GM12878 (cell line): ENCODE results near the gene CCDC83. TPM values are rescaled to one million over a fixed set of nuclear protein-coding genes. Genes with fewer than 3 reads are reported as not detected.

Experiments used
- ATAC-seq: fragments of 200-7000 bp; cut with Tn5 transposase; 3 replicates; pipeline ENCODE4 v1.9.1; 2020; ENCODE audit warnings: mild to moderate bottlenecking, moderate library complexity
- BruUV-seq: library from RNA; stranded (reverse); fragments of 400-500 nt; replicated peaks from 2 replicates; lab custom pipeline; 2021; lab: Mats Ljungman, UMichigan
- CTCF ChIA-PET: fragments of 300-600 bp; sonication (Branson Sonifier 250); formaldehyde crosslinking; extraction: SDS; loops from one replicate; lab custom pipeline; 2021; ENCODE audit warnings: inconsistent platforms; lab: Yijun Ruan, JAX
- POLR2A ChIA-PET: fragments of 350-600 bp; formaldehyde crosslinking; extraction: SDS; loops from one replicate; lab custom pipeline; 2021; ENCODE audit warnings: inconsistent platforms; lab: Charles Lee
- RAD21 ChIA-PET: fragments of 300-600 bp; sonication (Branson Sonifier 250); formaldehyde crosslinking; loops from one replicate; lab custom pipeline; 2023; ENCODE audit warnings: antibody characterized with exemption; ENCODE audit not compliant: unreplicated experiment; lab: Charles Lee
- SMC1A ChIA-PET: fragments of 300-600 bp; sonication (Branson Sonifier 250); formaldehyde crosslinking; loops from one replicate; lab custom pipeline; 2023; ENCODE audit not compliant: unreplicated experiment, uncharacterized antibody; lab: Charles Lee
- DNase-seq: peaks from one replicate; pipeline ENCODE4 v3.0.0-alpha.2; 2011; ENCODE audit warnings: low read depth, low spot score
- FAIRE-seq: peaks from 3 replicates; lab custom pipeline; 2011; peaks lifted over from hg19 to GRCh38; lab: Jason Lieb, UNC
- H2AFZ ChIP-seq: 2 replicates; pipeline ENCODE4 v1.6.0; 2011; ENCODE audit warnings: low read depth, low read length, control low read depth; ENCODE audit not compliant: control insufficient read depth
- H3K27ac ChIP-seq: 2 replicates; pipeline ENCODE4 v1.5.1; 2011; ENCODE audit warnings: control low read depth; ENCODE audit not compliant: control insufficient read depth, insufficient read depth
- H3K27me3 ChIP-seq, 2 experiments: replicated peaks in 1 of 2; 2 replicates each; pipeline versions ENCODE4 v1.6.0 to v1.6.1; 2011; ENCODE audit warnings: low read length in 1 of 2; ENCODE audit not compliant: control insufficient read depth in 2 of 2, insufficient read depth in 2 of 2
- H3K36me3 ChIP-seq, 2 experiments: 2 replicates each; pipeline ENCODE4 v1.5.1; 2011; ENCODE audit warnings: low read length in 1 of 2; ENCODE audit not compliant: control insufficient read depth in 2 of 2, insufficient read depth in 2 of 2
- H3K4me1 ChIP-seq: 2 replicates; pipeline ENCODE4 v1.6.1; 2011; ENCODE audit warnings: mild to moderate bottlenecking, low read length, moderate library complexity, mixed read lengths; ENCODE audit not compliant: control insufficient read depth, insufficient read depth
- H3K4me2 ChIP-seq: 2 replicates; pipeline ENCODE4 v1.6.0; 2011; ENCODE audit warnings: control low read depth; ENCODE audit not compliant: control insufficient read depth, insufficient read depth
- H3K4me3 ChIP-seq: fragments of 200-600 bp; sonication (generic); 2 replicates; pipeline ENCODE4 v1.5.1; 2016
- H3K79me2 ChIP-seq: 2 replicates; pipeline ENCODE4 v1.6.0; 2011; ENCODE audit warnings: low read length; ENCODE audit not compliant: control insufficient read depth, insufficient read depth
- H3K9ac ChIP-seq: 2 replicates; pipeline ENCODE4 v1.8.0; 2011; ENCODE audit warnings: low read length, control low read depth, mixed read lengths; ENCODE audit not compliant: control insufficient read depth, insufficient read depth
- H3K9me3 ChIP-seq: replicated peaks from 3 replicates; pipeline ENCODE4 v1.5.1; 2011; ENCODE audit warnings: mild to moderate bottlenecking, low read length; ENCODE audit not compliant: control insufficient read depth, insufficient read depth
- H4K20me1 ChIP-seq: 2 replicates; pipeline ENCODE4 v1.6.0; 2011; ENCODE audit not compliant: control insufficient read depth, insufficient read depth
- CBX3 ChIP-seq: fragments of 200-600 bp; sonication (generic); IDR thresholded peaks from 2 replicates; pipeline ENCODE4 v1.6.1; 2016; ENCODE audit warnings: low read depth, borderline replicate concordance
- CEBPB ChIP-seq, 2 experiments: fragments of 150-350 bp in 1 of 2; IDR thresholded peaks; 2 replicates each; pipeline ENCODE4 v1.6.1; 2012 to 2014; ENCODE audit warnings: low read depth in 2 of 2, low read length in 2 of 2, borderline replicate concordance in 1 of 2, inconsistent platforms in 1 of 2
- CREM ChIP-seq: IDR thresholded peaks from 2 replicates; pipeline ENCODE4 v1.6.1; 2014; ENCODE audit warnings: antibody characterized with exemption, low read depth
- HDAC2 ChIP-seq: fragments of 200-600 bp; sonication (generic); IDR thresholded peaks from 2 replicates; pipeline ENCODE4 v1.6.1; 2017
- HDAC6 ChIP-seq: fragments of 200-600 bp; sonication (generic); IDR thresholded peaks from one replicate; pipeline ENCODE4 v1.8.0; 2017; ENCODE audit warnings: antibody characterized with exemption; ENCODE audit not compliant: unreplicated experiment
- HSF1 ChIP-seq: fragments of 150-350 bp; IDR thresholded peaks from 2 replicates; pipeline ENCODE4 v1.6.1; 2014; ENCODE audit warnings: mild to moderate bottlenecking, low read depth, low read length
- JUND ChIP-seq: IDR thresholded peaks from 2 replicates; pipeline ENCODE4 v1.6.1; 2012; ENCODE audit warnings: low read depth, mild to moderate bottlenecking, low read length, improper control_type of control experiment, moderate library complexity
- KAT2A ChIP-seq: conservative IDR thresholded peaks from 2 replicates; pipeline ENCODE4 v1.6.1; 2011; ENCODE audit warnings: low read depth, low read length; ENCODE audit not compliant: control insufficient read depth
- MEF2A ChIP-seq: IDR thresholded peaks from 2 replicates; pipeline ENCODE4 v1.6.1; 2011; ENCODE audit warnings: low read depth, mild to moderate bottlenecking, low read length, moderate library complexity; ENCODE audit not compliant: insufficient read depth
- MXI1 ChIP-seq: fragments of 150-350 bp; IDR thresholded peaks from 2 replicates; pipeline ENCODE4 v1.6.1; 2011; ENCODE audit warnings: low read depth, mild to moderate bottlenecking, inconsistent platforms, low read length, improper control_type of control experiment
- NKRF ChIP-seq: fragments of 450-650 bp; conservative IDR thresholded peaks from 2 replicates; pipeline ENCODE4 v1.6.1; 2017; ENCODE audit warnings: mild to moderate bottlenecking, moderate library complexity
- SIX5 ChIP-seq: IDR thresholded peaks from 2 replicates; pipeline ENCODE4 v1.6.1; 2011; ENCODE audit warnings: mild to moderate bottlenecking, low read depth, low read length, moderate library complexity; ENCODE audit not compliant: severe bottlenecking
- STAT3 ChIP-seq: IDR thresholded peaks from 2 replicates; pipeline ENCODE4 v1.6.1; 2011; ENCODE audit warnings: low read depth, low read length, improper control_type of control experiment
- USF1 ChIP-seq: IDR thresholded peaks from 2 replicates; pipeline ENCODE4 v1.6.1; 2011; ENCODE audit warnings: borderline replicate concordance, low read depth, mild to moderate bottlenecking, moderate library complexity, mixed read lengths, low read length; ENCODE audit not compliant: insufficient read depth; ENCODE audit errors: extremely low read length
- WRNIP1 ChIP-seq: IDR thresholded peaks from 2 replicates; pipeline ENCODE4 v1.6.1; 2011; ENCODE audit warnings: low read depth, low read length, improper control_type of control experiment, borderline replicate concordance
- ZBTB11 ChIP-seq: fragments of 450-650 bp; formaldehyde crosslinking; IDR thresholded peaks from 2 replicates; pipeline ENCODE4 v1.5.0; 2022; ENCODE audit warnings: mild to moderate bottlenecking, missing genetic modification characterization
- WGBS: methylation state at CpG from one replicate; pipeline ENCODE4 v1.1.6; 2016; ENCODE audit warnings: low lambda C conversion rate; ENCODE audit not compliant: insufficient replicate concordance, insufficient coverage; ENCODE audit errors: missing lambda C conversion rate; 5-methylcytosine and 5-hydroxymethylcytosine counted together
- in situ Hi-C: fragments of 300-500 bp; cut with MboI; formaldehyde crosslinking; loops from 9 replicates; pipeline ENCODE4 v1.14.3; 2018; ENCODE audit warnings: mixed read lengths
- intact Hi-C: fragments of 100-400 bp; cut with micrococcal nuclease; formaldehyde crosslinking; loops from one replicate; pipeline ENCODE4 v1.14.2; 2022; ENCODE audit not compliant: unreplicated experiment
- polyA plus RNA-seq, 11 experiments: library from polyadenylated mRNA; depleted of rRNA in 4 of 11; unstranded in 6 of 11; stranded (reverse) in 5 of 11; fragments of >200 nt; fragmentation: Nextera tagmentation in 4 of 11; fragmentation: Illumina TruSeq in 1 of 11; extraction: Ambion mirVana in 4 of 11; extraction: Trizol in 1 of 11; gene quantifications; 1 replicate in 1 of 11; 2 replicates in 10 of 11; pipeline versions ENCODE4 v1.2.1 to v1.2.3, GENCODE V29; 2011 to 2016; ENCODE audit warnings: inconsistent platforms in 2 of 11, missing spikeins in 2 of 11, low read depth in 1 of 11
- total RNA-seq, 4 experiments: library from RNA; depleted of rRNA in 3 of 4; stranded (reverse); fragments of >200 nt in 3 of 4; fragmentation: Illumina TruSeq in 1 of 4; extraction: Trizol in 1 of 4; gene quantifications; 2 replicates each; pipeline versions ENCODE4 v1.2.1 to v1.2.3, GENCODE V29; 2013 to 2021

Gene CCDC83
- total and polyA plus RNA-seq, 10 of the 15 experiments (the other 5 are each of a cell fraction or from before 2014, with no cell fraction given): not detected

GRCh38 chr11:85821636-85822035, 33.5 kb upstream of the CCDC83 start:
- H3K4me1 ChIP-seq: no peaks in the 10 kb centered on the region
- DNase-seq (no peak), ATAC-seq (no peak), FAIRE-seq (no peak)
- no peak overlapping the region for H3K4me2 ChIP-seq
- RAD21 ChIA-PET: no interaction called here
- WGBS: 20% methylated on average over 1 of the region's 1 CpG
- POLR2A ChIA-PET: no interaction called here
- no peak overlapping the region for H2AFZ ChIP-seq
- H3K79me2 ChIP-seq: no peaks in the 10 kb centered on the region
- BruUV-seq: no TSS peak
- CTCF ChIA-PET: no interaction called here
- H4K20me1 ChIP-seq: no peaks in the 10 kb centered on the region
- in situ Hi-C loops: loop anchor here (10.0 kb wide), 1 partner anchor 227 kb away; no protein-coding TSS in a partner anchor
- no peak overlapping the region for H3K9ac ChIP-seq
- no peak overlapping the region for H3K27ac ChIP-seq
- H3K27me3 ChIP-seq: no peaks in the 10 kb centered on the region; a peak in 2 of 4 replicates
- SMC1A ChIA-PET: interaction anchor here (0.9 kb wide), 1 partner anchor 12 kb away, joined by 3 read pairs; no protein-coding TSS in a partner anchor
- H3K4me3 ChIP-seq: no peak overlapping the region
- no peaks in the 10 kb centered on the region for H3K36me3 ChIP-seq
- H3K9me3 ChIP-seq: no peaks in the 10 kb centered on the region
- intact Hi-C loops: no loop called here
- TF ChIP-seq KAT2A (no peak), MXI1 (no peak), CREM (no peak), SIX5 (no peak), NKRF (no peak), HSF1 (no peak), CEBPB (IDR thresholded peaks at IDR 0.05; ENCODE audit: borderline replicate concordance in 1 of 2, low read depth in 2 of 2, low read length in 2 of 2) (no peak), MEF2A (no peak), CBX3 (no peak), USF1 (no peak), WRNIP1 (no peak), STAT3 (no peak), HDAC2 (no peak), JUND (no peak), HDAC6 (no peak), ZBTB11 (CRISPR knock-in tag) (no peak)
